Gastroesophageal sphincter (tissue), 3 donors: ENCODE results near the gene TMEM164.

Source experiments
- POLR2A ChIP-seq, 2 donors: fragments of 450-650 bp; IDR thresholded peaks; one replicate each; pipeline ENCODE4 v1.6.1; 2017; ENCODE audit warnings: antibody characterized with exemption in 2 of 2, mild to moderate bottlenecking in 2 of 2, moderate library complexity in 1 of 2
- TF ChIP-seq, protein P1 (sequence below), 4 experiments: fragments of 200-600 bp in 2 of 4; fragments of 450-650 bp in 2 of 4; sonication (generic) in 1 of 4; IDR thresholded peaks; one replicate each; pipeline ENCODE4 v1.5.1; 2017 to 2019; ENCODE audit warnings: antibody characterized with exemption in 4 of 4, mild to moderate bottlenecking in 2 of 4, moderate library complexity in 2 of 4

DNA sequence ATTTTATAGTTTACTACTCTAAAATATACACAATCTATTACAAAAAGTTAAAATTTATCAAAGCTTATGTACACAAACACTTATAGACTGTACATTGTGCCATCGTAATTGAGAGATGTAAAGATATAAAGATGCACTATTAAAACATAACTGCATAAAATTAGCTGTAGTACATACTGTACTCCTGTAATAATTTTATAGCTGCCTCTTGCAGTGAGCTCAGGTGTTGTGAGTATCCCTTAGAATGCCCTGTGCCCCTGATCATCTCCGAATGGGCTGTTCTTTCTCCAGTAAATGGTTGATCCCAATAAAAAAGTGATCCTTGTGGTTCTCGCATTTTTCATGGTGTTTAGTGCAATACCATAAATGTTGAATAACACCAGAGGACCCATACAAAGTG lies 101.2 kb downstream of the TMEM164 start:
- TF ChIP-seq, protein P1, sequence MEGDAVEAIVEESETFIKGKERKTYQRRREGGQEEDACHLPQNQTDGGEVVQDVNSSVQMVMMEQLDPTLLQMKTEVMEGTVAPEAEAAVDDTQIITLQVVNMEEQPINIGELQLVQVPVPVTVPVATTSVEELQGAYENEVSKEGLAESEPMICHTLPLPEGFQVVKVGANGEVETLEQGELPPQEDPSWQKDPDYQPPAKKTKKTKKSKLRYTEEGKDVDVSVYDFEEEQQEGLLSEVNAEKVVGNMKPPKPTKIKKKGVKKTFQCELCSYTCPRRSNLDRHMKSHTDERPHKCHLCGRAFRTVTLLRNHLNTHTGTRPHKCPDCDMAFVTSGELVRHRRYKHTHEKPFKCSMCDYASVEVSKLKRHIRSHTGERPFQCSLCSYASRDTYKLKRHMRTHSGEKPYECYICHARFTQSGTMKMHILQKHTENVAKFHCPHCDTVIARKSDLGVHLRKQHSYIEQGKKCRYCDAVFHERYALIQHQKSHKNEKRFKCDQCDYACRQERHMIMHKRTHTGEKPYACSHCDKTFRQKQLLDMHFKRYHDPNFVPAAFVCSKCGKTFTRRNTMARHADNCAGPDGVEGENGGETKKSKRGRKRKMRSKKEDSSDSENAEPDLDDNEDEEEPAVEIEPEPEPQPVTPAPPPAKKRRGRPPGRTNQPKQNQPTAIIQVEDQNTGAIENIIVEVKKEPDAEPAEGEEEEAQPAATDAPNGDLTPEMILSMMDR (IDR thresholded peaks at IDR 0.05), result no peak
- TF ChIP-seq POLR2A (IDR thresholded peaks at IDR 0.05), result no peak
